ENCODE results near the gene ICAM4.

DNA sequence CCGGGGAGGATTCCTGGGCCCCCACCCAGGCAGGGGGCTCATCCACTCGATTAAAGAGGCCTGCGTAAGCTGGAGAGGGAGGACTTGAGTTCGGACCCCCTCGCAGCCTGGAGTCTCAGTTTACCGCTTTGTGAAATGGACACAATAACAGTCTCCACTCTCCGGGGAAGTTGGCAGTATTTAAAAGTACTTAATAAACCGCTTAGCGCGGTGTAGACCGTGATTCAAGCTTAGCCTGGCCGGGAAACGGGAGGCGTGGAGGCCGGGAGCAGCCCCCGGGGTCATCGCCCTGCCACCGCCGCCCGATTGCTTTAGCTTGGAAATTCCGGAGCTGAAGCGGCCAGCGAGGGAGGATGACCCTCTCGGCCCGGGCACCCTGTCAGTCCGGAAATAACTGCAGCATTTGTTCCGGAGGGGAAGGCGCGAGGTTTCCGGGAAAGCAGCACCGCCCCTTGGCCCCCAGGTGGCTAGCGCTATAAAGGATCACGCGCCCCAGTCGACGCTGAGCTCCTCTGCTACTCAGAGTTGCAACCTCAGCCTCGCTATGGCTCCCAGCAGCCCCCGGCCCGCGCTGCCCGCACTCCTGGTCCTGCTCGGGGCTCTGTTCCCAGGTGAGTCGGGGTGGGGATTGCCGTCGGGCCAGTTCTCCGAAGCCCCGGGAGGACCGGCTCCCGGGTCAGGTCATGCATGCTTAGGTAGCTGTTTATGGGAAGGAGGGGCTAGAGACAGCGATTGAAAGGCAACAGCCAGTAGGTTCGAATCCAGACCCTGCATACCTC is 15.9 kb upstream of the ICAM4 start, which contains the start of gene ICAM1:
- TF ChIP-seq POLR2A (IDR thresholded peaks at IDR 0.05) = peak; percentile 24 to 78 (median 73)
- TF ChIP-seq, protein P1, sequence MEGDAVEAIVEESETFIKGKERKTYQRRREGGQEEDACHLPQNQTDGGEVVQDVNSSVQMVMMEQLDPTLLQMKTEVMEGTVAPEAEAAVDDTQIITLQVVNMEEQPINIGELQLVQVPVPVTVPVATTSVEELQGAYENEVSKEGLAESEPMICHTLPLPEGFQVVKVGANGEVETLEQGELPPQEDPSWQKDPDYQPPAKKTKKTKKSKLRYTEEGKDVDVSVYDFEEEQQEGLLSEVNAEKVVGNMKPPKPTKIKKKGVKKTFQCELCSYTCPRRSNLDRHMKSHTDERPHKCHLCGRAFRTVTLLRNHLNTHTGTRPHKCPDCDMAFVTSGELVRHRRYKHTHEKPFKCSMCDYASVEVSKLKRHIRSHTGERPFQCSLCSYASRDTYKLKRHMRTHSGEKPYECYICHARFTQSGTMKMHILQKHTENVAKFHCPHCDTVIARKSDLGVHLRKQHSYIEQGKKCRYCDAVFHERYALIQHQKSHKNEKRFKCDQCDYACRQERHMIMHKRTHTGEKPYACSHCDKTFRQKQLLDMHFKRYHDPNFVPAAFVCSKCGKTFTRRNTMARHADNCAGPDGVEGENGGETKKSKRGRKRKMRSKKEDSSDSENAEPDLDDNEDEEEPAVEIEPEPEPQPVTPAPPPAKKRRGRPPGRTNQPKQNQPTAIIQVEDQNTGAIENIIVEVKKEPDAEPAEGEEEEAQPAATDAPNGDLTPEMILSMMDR (IDR thresholded peaks at IDR 0.05) = peak in 2 of 7 experiments; percentile 11 to 14
